GM21526 (cell line): ENCODE measurements around the gene EMC9.

Experiments used
- ATAC-seq: cut with Tn5 transposase; IDR thresholded peaks from one replicate; pipeline ENCODE4 v1.9.1; 2021; ENCODE audit warnings: moderate library complexity; ENCODE audit not compliant: unreplicated experiment, low FRiP score

EMC9 gene

GRCh38 chr14:24133735-24134134 is 7.7 kb downstream of the EMC9 start:
- no peak for ATAC-seq

GRCh38 chr14:24132976-24133375 is 8.4 kb downstream of the EMC9 start:
- no peak for ATAC-seq

DNA sequence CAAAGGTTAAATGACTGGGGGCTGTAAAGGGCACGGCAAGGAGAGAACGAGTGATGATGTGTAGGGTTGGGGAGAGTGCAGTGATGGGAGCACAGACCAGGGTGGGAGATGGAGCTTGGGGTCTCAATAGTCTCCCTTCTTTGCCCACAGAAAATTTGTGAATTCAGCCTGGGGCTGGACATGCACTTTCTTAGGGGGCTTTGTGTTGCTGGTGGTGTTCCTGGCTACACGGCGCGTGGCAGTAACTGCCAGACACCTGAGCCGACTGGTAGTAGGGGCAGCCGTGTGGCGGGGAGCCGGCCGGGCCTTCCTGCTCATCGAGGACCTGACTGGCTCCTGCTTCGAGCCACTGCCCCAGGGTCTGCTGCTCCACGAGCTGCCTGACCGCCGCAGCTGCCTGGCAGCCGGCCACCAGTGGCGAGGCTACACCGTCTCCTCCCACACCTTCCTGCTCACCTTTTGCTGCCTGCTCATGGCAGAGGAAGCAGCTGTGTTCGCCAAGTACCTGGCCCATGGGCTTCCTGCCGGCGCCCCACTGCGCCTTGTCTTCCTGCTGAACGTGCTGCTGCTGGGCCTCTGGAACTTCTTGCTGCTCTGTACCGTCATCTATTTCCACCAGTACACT is 9.2 kb downstream of the EMC9 start:
- no peak for ATAC-seq

GRCh38 chr14:24131549-24131966 is 9.8 kb downstream of the EMC9 start:
- no peak for ATAC-seq

- ATAC-seq: no peak
These were observed 10.5 kb downstream of the EMC9 start for GRCh38 chr14:24130717-24131548.

DNA sequence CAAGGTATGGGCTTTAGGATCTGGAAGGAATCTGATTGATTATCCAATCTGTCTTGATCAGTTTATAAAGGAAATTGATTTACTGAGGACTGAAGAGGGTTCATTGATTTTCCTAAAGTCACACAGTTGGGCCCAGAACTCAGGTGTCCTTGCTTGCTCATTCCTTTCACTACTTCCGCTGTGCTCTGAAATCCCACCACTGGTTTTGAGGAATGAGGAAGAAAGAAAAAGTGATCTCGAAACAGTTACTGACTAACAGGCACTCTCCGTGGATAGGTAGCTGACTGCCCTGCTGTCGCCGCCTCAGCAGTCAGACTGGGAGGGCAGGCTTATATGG is 11.0 kb downstream of the EMC9 start, which contains the start of gene FITM1:
Gene FITM1, plus strand, starts transcription at position 280 of the 337 bp plus-strand sequence. CDS start 905 bp downstream, outside the sequence.
- ATAC-seq: no peak

DNA sequence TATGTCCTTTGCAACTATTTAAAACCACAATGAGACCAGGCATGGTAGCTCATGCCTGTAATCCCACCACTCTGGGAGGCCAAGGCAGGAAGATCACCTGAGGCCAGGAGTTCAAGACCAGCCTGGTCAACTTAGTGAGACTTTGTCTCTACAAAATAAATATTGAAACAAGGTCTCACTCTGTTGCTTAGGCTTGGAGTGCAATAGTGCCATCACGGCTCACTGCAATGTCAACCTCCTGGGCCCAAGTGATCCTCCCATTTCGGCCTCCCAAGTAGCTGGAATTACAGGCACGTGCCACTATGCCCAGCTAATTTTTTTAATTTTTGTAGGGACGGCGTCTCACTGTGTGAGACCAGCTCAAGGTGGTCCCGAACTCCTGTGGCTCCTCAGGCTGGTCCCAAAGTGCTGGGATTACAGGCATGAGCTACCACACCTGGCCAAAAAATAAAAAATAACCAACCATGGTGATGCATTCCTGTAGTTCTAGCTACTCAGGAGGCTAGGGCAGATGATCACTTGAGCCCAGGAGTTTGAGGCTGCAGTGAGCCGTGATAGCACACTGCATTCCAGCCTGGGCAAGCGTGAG is 11.9 kb downstream of the EMC9 start:
- no peak for ATAC-seq

GRCh38 chr14:24127673-24128072 is 13.7 kb downstream of the EMC9 start:
- ATAC-seq: no peak

- no peak for ATAC-seq
These were observed 14.5 kb downstream of the EMC9 start for GRCh38 chr14:24126939-24127338.

- no peak for ATAC-seq
These were observed 17.7 kb downstream of the EMC9 start for GRCh38 chr14:24123424-24124417.

DNA sequence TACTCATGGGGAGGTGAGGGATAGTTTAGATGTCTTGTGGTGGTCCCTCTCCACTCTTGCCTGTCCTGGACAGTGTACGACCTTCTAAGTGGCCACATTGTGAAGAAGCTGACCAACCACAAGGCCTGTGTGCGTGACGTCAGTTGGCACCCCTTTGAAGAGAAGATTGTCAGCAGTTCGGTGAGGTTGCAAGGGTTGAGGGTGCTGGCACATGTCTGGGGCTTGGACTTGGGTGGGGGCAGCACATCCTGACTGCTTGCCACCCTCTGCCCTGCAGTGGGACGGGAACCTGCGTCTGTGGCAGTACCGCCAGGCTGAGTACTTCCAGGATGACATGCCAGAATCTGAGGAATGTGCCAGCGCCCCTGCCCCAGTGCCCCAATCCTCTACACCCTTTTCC is 18.5 kb downstream of the EMC9 start:
- no peak for ATAC-seq

GRCh38 chr14:24122416-24122815 is 19.0 kb downstream of the EMC9 start:
- ATAC-seq: no peak

DNA sequence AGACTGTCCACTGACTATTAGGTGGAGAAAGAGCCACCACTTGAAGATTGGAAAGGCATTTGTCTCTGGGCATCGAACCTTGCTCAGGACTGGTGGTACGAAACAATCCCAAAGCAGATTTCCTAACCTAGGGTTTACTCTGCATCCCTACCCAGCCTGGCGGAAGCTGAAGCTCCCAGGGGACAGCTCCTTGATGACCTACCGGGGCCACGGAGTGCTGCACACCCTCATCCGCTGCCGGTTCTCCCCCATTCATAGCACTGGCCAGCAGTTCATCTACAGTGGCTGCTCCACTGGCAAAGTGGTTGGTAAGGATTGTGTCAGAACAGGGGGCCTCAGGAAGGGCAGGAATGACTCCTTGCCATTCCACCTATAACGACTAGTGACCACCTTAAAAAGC is 20.2 kb downstream of the EMC9 start:
- ATAC-seq: no peak

- no peak for ATAC-seq
These were observed 21.7 kb downstream of the EMC9 start for GRCh38 chr14:24119691-24120090.

- ATAC-seq: no peak
These were observed 24.2 kb downstream of the EMC9 start for GRCh38 chr14:24117179-24117578.

GRCh38 chr14:24116128-24116814 is 25.1 kb downstream of the EMC9 start:
- ATAC-seq: no peak

- no peak for ATAC-seq
These were observed 25.8 kb downstream of the EMC9 start for GRCh38 chr14:24115422-24116127.

GRCh38 chr14:24114532-24115421 is 26.6 kb downstream of the EMC9 start, which contains the start of the genes DCAF11 and NRL:
DCAF11 (plus strand) TSS chr14:24114777; CDS start chr14:24115595, 818 bp downstream.
NRL (minus strand) TSS chr14:24114949; CDS start chr14:24082848, 32,101 bp downstream.
- ATAC-seq: peak; percentile 81
